Activated T-helper 1 cell treated with anti-CD3 and anti-CD28 coated beads, Interleukin-12 subunit alpha, Interleukin-12 subunit beta, Interleukin-2, Interleukin-4 antibody, amounts not matched to agents 30 ng/mL and 10 ng/mL and 1 ng/mL, durations not matched to agents 14 hours and 24 hours and 36 hours (primary cell): Measurements from ENCODE around the gene ALKBH5. TPM values are rescaled to one million over a fixed set of nuclear protein-coding genes. Genes with fewer than 3 reads are reported as not detected.
A peak's percentile ranks its signal among the peaks of the same experiment; 100 is the strongest.

ENCODE experiments used
- DNase-seq: peaks from one replicate; pipeline ENCODE4 v3.0.0; 2021; ENCODE audit warnings: low spot score
- H3K27ac Mint-ChIP-seq: one replicate; pipeline ENCODE4 v1.8.0; 2021; ENCODE audit warnings: mild to moderate bottlenecking, mixed read lengths
- H3K27me3 Mint-ChIP-seq: one replicate; pipeline ENCODE4 v1.8.0; 2022; ENCODE audit warnings: mild to moderate bottlenecking, moderate library complexity, mixed read lengths; ENCODE audit not compliant: insufficient read depth
- H3K36me3 Mint-ChIP-seq: one replicate; pipeline ENCODE4 v1.8.0; 2021; ENCODE audit warnings: low read depth, mixed read lengths
- H3K4me1 Mint-ChIP-seq: one replicate; pipeline ENCODE4 v1.8.0; 2021; ENCODE audit warnings: low read depth, mixed read lengths
- H3K4me3 Mint-ChIP-seq: one replicate; pipeline ENCODE4 v1.8.0; 2021; ENCODE audit warnings: mild to moderate bottlenecking, moderate library complexity, mixed read lengths
- H3K9me3 Mint-ChIP-seq: one replicate; pipeline ENCODE4 v1.8.0; 2021; ENCODE audit warnings: mixed read lengths
- intact Hi-C: fragments of 100-400 bp; cut with micrococcal nuclease; formaldehyde crosslinking; loops from one replicate; pipeline ENCODE4 v1.15.1; 2024
- total RNA-seq: library from RNA; stranded (reverse); gene quantifications from 2 replicates; pipeline ENCODE4 v1.2.3, GENCODE V29; 2022

Gene ALKBH5
- total RNA-seq, 1 donor from 2014 or later: 128 TPM

GRCh38 chr17:18247613-18248001, 64.0 kb downstream of the ALKBH5 start:
- H3K27ac Mint-ChIP-seq: no peak overlapping the region
- H3K27me3 Mint-ChIP-seq: no peaks in the 10 kb centered on the region
- H3K36me3 Mint-ChIP-seq: peaks cover 27% of the 10 kb centered on the region
- H3K4me1 Mint-ChIP-seq: peaks cover 4% of the 10 kb centered on the region
- DNase-seq: no peak
- intact Hi-C loops: loop anchor here (1.0 kb wide), 1 partner anchor 11 kb away; the partner anchor contains the start of gene FLII
- no peaks in the 10 kb centered on the region for H3K9me3 Mint-ChIP-seq
- H3K4me3 Mint-ChIP-seq: no peak overlapping the region

GRCh38 chr17:18248300-18248731, 64.7 kb downstream of the ALKBH5 start:
- Mint-ChIP-seq H3K9me3 (no peaks in the 10 kb centered on the region), H3K36me3 (peaks cover 32% of the 10 kb centered on the region), H3K27ac (peak overlapping the region; percentile 64), H3K4me1 (peaks cover 4% of the 10 kb centered on the region), H3K27me3 (no peaks in the 10 kb centered on the region), H3K4me3 (no peak overlapping the region)
- DNase-seq: peak; percentile 52
- intact Hi-C loops: loop anchor here (1.0 kb wide), 1 partner anchor 10 kb away; the partner anchor contains the start of gene FLII

- no peaks in the 10 kb centered on the region for H3K27me3 Mint-ChIP-seq
- H3K4me1 Mint-ChIP-seq: peaks cover 4% of the 10 kb centered on the region
Measured at GRCh38 chr17:18248811-18249210, 65.2 kb downstream of the ALKBH5 start.

GRCh38 chr17:18250259-18250658, 66.6 kb downstream of the ALKBH5 start:
- intact Hi-C loops: no loop called here
- H3K4me1 Mint-ChIP-seq: peaks cover 4% of the 10 kb centered on the region
- H3K9me3 Mint-ChIP-seq: no peaks in the 10 kb centered on the region
- H3K27me3 Mint-ChIP-seq: no peaks in the 10 kb centered on the region
- H3K27ac Mint-ChIP-seq: no peak overlapping the region
- DNase-seq: no peak
- H3K4me3 Mint-ChIP-seq: no peak overlapping the region
- peaks cover 34% of the 10 kb centered on the region for H3K36me3 Mint-ChIP-seq

More at GRCh38 chr17:18248811-18249210, 65.2 kb downstream of the ALKBH5 start:
- DNase-seq: no peak
- no peak overlapping the region for H3K27ac Mint-ChIP-seq
- no peak overlapping the region for H3K4me3 Mint-ChIP-seq
- intact Hi-C loops: loop anchor here (1.0 kb wide), 1 partner anchor 9 kb away; the partner anchor contains the start of gene FLII
- H3K9me3 Mint-ChIP-seq: no peaks in the 10 kb centered on the region
- peaks cover 32% of the 10 kb centered on the region for H3K36me3 Mint-ChIP-seq

GRCh38 chr17:18250708-18251107, 67.1 kb downstream of the ALKBH5 start:
- Mint-ChIP-seq H3K27ac (no peak overlapping the region), H3K9me3 (no peaks in the 10 kb centered on the region), H3K4me3 (no peak overlapping the region), H3K4me1 (peaks cover 4% of the 10 kb centered on the region), H3K36me3 (peaks cover 31% of the 10 kb centered on the region), H3K27me3 (no peaks in the 10 kb centered on the region)
- DNase-seq: no peak
- intact Hi-C loops: no loop called here

- H3K4me3 Mint-ChIP-seq: no peak overlapping the region
- H3K27me3 Mint-ChIP-seq: no peaks in the 10 kb centered on the region
- peaks cover 4% of the 10 kb centered on the region for H3K4me1 Mint-ChIP-seq
- H3K9me3 Mint-ChIP-seq: no peaks in the 10 kb centered on the region
- H3K36me3 Mint-ChIP-seq: peaks cover 31% of the 10 kb centered on the region
- intact Hi-C loops: no loop called here
- H3K27ac Mint-ChIP-seq: no peak overlapping the region
- DNase-seq: no peak
Measured at GRCh38 chr17:18251204-18251603, 67.6 kb downstream of the ALKBH5 start.

GRCh38 chr17:18252160-18252559, 68.5 kb downstream of the ALKBH5 start:
- no peak overlapping the region for H3K4me3 Mint-ChIP-seq
- intact Hi-C loops: no loop called here
- no peaks in the 10 kb centered on the region for H3K27me3 Mint-ChIP-seq
- H3K36me3 Mint-ChIP-seq: peaks cover 32% of the 10 kb centered on the region
- no peak overlapping the region for H3K27ac Mint-ChIP-seq
- no peak for DNase-seq
- no peaks in the 10 kb centered on the region for H3K9me3 Mint-ChIP-seq
- peaks cover 11% of the 10 kb centered on the region for H3K4me1 Mint-ChIP-seq

GRCh38 chr17:18253187-18253884, 69.7 kb downstream of the ALKBH5 start:
- H3K4me1 Mint-ChIP-seq: peaks cover 14% of the 10 kb centered on the region
- no peak for DNase-seq
- H3K27me3 Mint-ChIP-seq: no peaks in the 10 kb centered on the region
- no peak overlapping the region for H3K4me3 Mint-ChIP-seq
- no peak overlapping the region for H3K27ac Mint-ChIP-seq
- peaks cover 29% of the 10 kb centered on the region for H3K36me3 Mint-ChIP-seq
- no peaks in the 10 kb centered on the region for H3K9me3 Mint-ChIP-seq
- intact Hi-C loops: no loop called here

- Mint-ChIP-seq H3K9me3 (no peaks in the 10 kb centered on the region), H3K27ac (no peak overlapping the region), H3K36me3 (peaks cover 25% of the 10 kb centered on the region), H3K4me3 (no peak overlapping the region), H3K27me3 (no peaks in the 10 kb centered on the region), H3K4me1 (peaks cover 14% of the 10 kb centered on the region)
- intact Hi-C loops: no loop called here
- DNase-seq: no peak
Measured at GRCh38 chr17:18253947-18254821, 70.6 kb downstream of the ALKBH5 start.

GRCh38 chr17:18254888-18255649, 71.4 kb downstream of the ALKBH5 start:
- DNase-seq: no peak
- H3K27ac Mint-ChIP-seq: no peak overlapping the region
- intact Hi-C loops: no loop called here
- no peaks in the 10 kb centered on the region for H3K27me3 Mint-ChIP-seq
- peaks cover 20% of the 10 kb centered on the region for H3K4me1 Mint-ChIP-seq
- H3K9me3 Mint-ChIP-seq: no peaks in the 10 kb centered on the region
- peaks cover 25% of the 10 kb centered on the region for H3K36me3 Mint-ChIP-seq
- no peak overlapping the region for H3K4me3 Mint-ChIP-seq

- H3K9me3 Mint-ChIP-seq: no peaks in the 10 kb centered on the region
- peaks cover 19% of the 10 kb centered on the region for H3K36me3 Mint-ChIP-seq
- intact Hi-C loops: no loop called here
- peak overlapping the region; percentile 45 for H3K4me3 Mint-ChIP-seq
- peaks cover 23% of the 10 kb centered on the region for H3K4me1 Mint-ChIP-seq
- no peak overlapping the region for H3K27ac Mint-ChIP-seq
- H3K27me3 Mint-ChIP-seq: no peaks in the 10 kb centered on the region
- no peak for DNase-seq
Measured at GRCh38 chr17:18256351-18256750, 72.7 kb downstream of the ALKBH5 start.

GRCh38 chr17:18256776-18257175, 73.1 kb downstream of the ALKBH5 start:
- no peak for DNase-seq
- Mint-ChIP-seq H3K9me3 (no peaks in the 10 kb centered on the region), H3K27ac (no peak overlapping the region), H3K27me3 (no peaks in the 10 kb centered on the region), H3K36me3 (peaks cover 16% of the 10 kb centered on the region), H3K4me3 (peak overlapping the region; percentile 99), H3K4me1 (peaks cover 27% of the 10 kb centered on the region)
- intact Hi-C loops: no loop called here
